GM23338 (cell line): ENCODE results near the gene GLG1. TPM values are rescaled to one million over a fixed set of nuclear protein-coding genes. Genes with fewer than 3 reads are reported as not detected.

Source experiments
- ATAC-seq: fragments of 200-7000 bp; cut with Tn5 transposase; 3 replicates; pipeline ENCODE4 v1.9.1; 2020
- DNase-seq: peaks from one replicate; pipeline ENCODE4 v3.0.0-alpha.2; 2015; ENCODE audit warnings: low spot score
- H2AFZ ChIP-seq: fragments of 200-600 bp; sonication (generic); 2 replicates; pipeline ENCODE4 v1.8.0; 2016; ENCODE audit warnings: antibody characterized with exemption, mild to moderate bottlenecking, moderate library complexity
- H3F3A ChIP-seq: fragments of 200-600 bp; sonication (generic); replicated peaks from 2 replicates; pipeline ENCODE4 v1.8.0; 2017; ENCODE audit warnings: antibody characterized with exemption, mixed run types, low read depth
- H3K27ac ChIP-seq: fragments of 200-600 bp; sonication (generic); 2 replicates; pipeline ENCODE4 v1.6.1; 2016; ENCODE audit warnings: low read depth
- H3K27me3 ChIP-seq: fragments of 200-600 bp; sonication (generic); 2 replicates; pipeline ENCODE4 v1.8.0; 2016; ENCODE audit warnings: mild to moderate bottlenecking, mixed run types, moderate library complexity; ENCODE audit not compliant: insufficient read depth
- H3K36me3 ChIP-seq: fragments of 200-600 bp; sonication (generic); 2 replicates; pipeline ENCODE4 v1.8.0; 2016; ENCODE audit warnings: mild to moderate bottlenecking; ENCODE audit not compliant: insufficient read depth
- H3K4me1 ChIP-seq: fragments of 200-600 bp; sonication (generic); 2 replicates; pipeline ENCODE4 v1.8.0; 2016; ENCODE audit warnings: mild to moderate bottlenecking, moderate library complexity; ENCODE audit not compliant: insufficient read depth
- H3K4me2 ChIP-seq: fragments of 200-600 bp; sonication (generic); 2 replicates; pipeline ENCODE4 v1.7.1; 2017; ENCODE audit warnings: mixed run types
- H3K4me3 ChIP-seq: fragments of 200-600 bp; sonication (generic); 2 replicates; pipeline ENCODE4 v1.6.1; 2016; ENCODE audit warnings: mixed run types
- H3K79me2 ChIP-seq: fragments of 200-600 bp; sonication (generic); replicated peaks from 2 replicates; pipeline ENCODE4 v1.8.0; 2017; ENCODE audit warnings: mild to moderate bottlenecking; ENCODE audit not compliant: insufficient read depth
- H3K9me2 ChIP-seq: fragments of 200-600 bp; sonication (generic); 2 replicates; pipeline ENCODE4 v1.8.0; 2017; ENCODE audit not compliant: insufficient read depth
- H4K20me1 ChIP-seq: fragments of 200-600 bp; sonication (generic); replicated peaks from 2 replicates; pipeline ENCODE4 v1.8.0; 2017; ENCODE audit warnings: mild to moderate bottlenecking; ENCODE audit not compliant: insufficient read depth
- H3K27ac Mint-ChIP-seq: 2 replicates; pipeline ENCODE4 v1.8.0; 2020; ENCODE audit warnings: inconsistent platforms, mild to moderate bottlenecking, moderate library complexity, mixed read lengths
- H3K27me3 Mint-ChIP-seq: 3 replicates; pipeline ENCODE4 v1.8.0; 2022; ENCODE audit warnings: low read depth, mild to moderate bottlenecking, moderate library complexity, mixed read lengths, inconsistent platforms; ENCODE audit not compliant: insufficient read depth, poor library complexity
- H3K36me3 Mint-ChIP-seq: 3 replicates; pipeline ENCODE4 v1.8.0; 2021; ENCODE audit warnings: low read depth, mild to moderate bottlenecking, inconsistent platforms, moderate library complexity, mixed read lengths
- H3K4me1 Mint-ChIP-seq: 3 replicates; pipeline ENCODE4 v1.8.0; 2020; ENCODE audit warnings: mild to moderate bottlenecking, inconsistent platforms, mixed read lengths
- H3K4me3 Mint-ChIP-seq: 3 replicates; pipeline ENCODE4 v1.8.0; 2021; ENCODE audit warnings: moderate library complexity, mild to moderate bottlenecking, inconsistent platforms, mixed read lengths
- H3K9me3 Mint-ChIP-seq: 3 replicates; pipeline ENCODE4 v1.8.0; 2020; ENCODE audit warnings: moderate library complexity, mild to moderate bottlenecking, inconsistent platforms, mixed read lengths
- CREB1 ChIP-seq: fragments of 250-450 bp; sonication (Bioruptor Pico); IDR thresholded peaks from 2 replicates; pipeline ENCODE4 v1.5.0; 2020; ENCODE audit warnings: low read depth, mild to moderate bottlenecking, moderate library complexity
- CTCF ChIP-seq, 2 experiments: fragments of 200-600 bp in 1 of 2; sonication (generic) in 1 of 2; conservative IDR thresholded peaks; 2 replicates each; pipeline versions ENCODE4 v1.5.1 to v1.6.1; 2016 to 2017; ENCODE audit warnings: antibody characterized with exemption in 2 of 2, low read depth in 2 of 2, mild to moderate bottlenecking in 2 of 2, moderate library complexity in 1 of 2
- EZH2 ChIP-seq: fragments of 200-600 bp; sonication (generic); IDR thresholded peaks from one replicate; pipeline ENCODE4 v1.8.0; 2017; ENCODE audit warnings: antibody characterized with exemption, mild to moderate bottlenecking, low read depth; ENCODE audit not compliant: unreplicated experiment
- EZH2phosphoT487 ChIP-seq: fragments of 200-600 bp; sonication (generic); IDR thresholded peaks from one replicate; pipeline ENCODE4 v1.8.1; 2018; ENCODE audit warnings: antibody characterized with exemption; ENCODE audit not compliant: unreplicated experiment
- JUNB ChIP-seq: IDR thresholded peaks from one replicate; pipeline ENCODE4 v1.6.1; 2016; ENCODE audit warnings: antibody characterized with exemption; ENCODE audit not compliant: unreplicated experiment
- NANOG ChIP-seq: IDR thresholded peaks from 2 replicates; pipeline ENCODE4 v1.6.1; 2016; ENCODE audit warnings: antibody characterized with exemption, borderline replicate concordance
- POLR2AphosphoS5 ChIP-seq: IDR thresholded peaks from 2 replicates; pipeline ENCODE4 v1.6.1; 2016; ENCODE audit warnings: antibody characterized with exemption, low read depth
- REST ChIP-seq: IDR thresholded peaks from one replicate; pipeline ENCODE4 v1.6.1; 2018; ENCODE audit warnings: antibody characterized with exemption; ENCODE audit not compliant: unreplicated experiment
- ZNF114 ChIP-seq: fragments of 250-450 bp; sonication (Bioruptor Pico); IDR thresholded peaks from 2 replicates; pipeline ENCODE4 v1.5.0; 2020; ENCODE audit warnings: mild to moderate bottlenecking, moderate library complexity
- ZNF331 ChIP-seq: fragments of 250-450 bp; sonication (Bioruptor Pico); IDR thresholded peaks from 2 replicates; pipeline ENCODE4 v1.5.0; 2020; ENCODE audit warnings: low read depth, mild to moderate bottlenecking, moderate library complexity
- ZNF462 ChIP-seq: fragments of 250-450 bp; sonication (Bioruptor Pico); IDR thresholded peaks from 2 replicates; pipeline ENCODE4 v1.5.0; 2020; ENCODE audit warnings: mild to moderate bottlenecking, moderate library complexity
- polyA plus RNA-seq: library from polyadenylated mRNA; unstranded; fragments of >200 nt; fragmentation: Nextera tagmentation; extraction: Ambion mirVana; gene quantifications from 2 replicates; pipeline ENCODE4 v1.2.1, GENCODE V29; 2016
- total RNA-seq: library from RNA; depleted of rRNA; stranded (reverse); fragments of >200 nt; shearing (Covaris generic); gene quantifications from 2 replicates; pipeline ENCODE4 v1.2.3, GENCODE V29; 2014

Gene GLG1
- total and polyA plus RNA-seq, 2 experiments from 2014 or later = 61.2 to 211 TPM

DNA sequence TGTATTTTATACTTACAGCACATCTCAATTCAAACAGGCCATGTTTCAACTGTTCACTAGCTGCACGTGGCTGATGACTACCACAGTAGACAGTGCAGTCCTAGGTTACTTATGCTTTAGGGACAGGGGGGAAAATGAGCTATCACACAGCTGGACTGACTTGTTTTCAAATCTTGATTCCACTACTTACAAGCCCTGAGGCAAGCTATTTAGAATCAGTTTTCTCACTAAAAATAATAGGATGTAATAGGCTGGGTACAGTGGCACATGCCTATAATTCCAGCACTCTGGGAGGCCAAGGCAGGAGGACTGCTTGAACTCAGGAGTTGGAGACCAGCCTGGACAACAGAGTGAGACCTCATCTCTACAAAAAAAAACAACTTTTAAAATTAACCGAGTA is 10.3 kb downstream of the GLG1 start:
- Histone ChIP-seq H2AFZ (no peak overlapping the region), H3F3A (no peaks in the 10 kb centered on the region), H3K27ac (no peak overlapping the region), H3K4me2 (no peak overlapping the region), H4K20me1 (peaks cover 41% of the 10 kb centered on the region), H3K4me1 (no peaks in the 10 kb centered on the region; the same call in 1 of the 2 replicates), H3K36me3 (no peaks in the 10 kb centered on the region), H3K79me2 (peaks cover 100% of the 10 kb centered on the region), H3K4me3 (no peak overlapping the region), H3K9me2 (no peaks in the 10 kb centered on the region), H3K27me3 (no peaks in the 10 kb centered on the region)
- ATAC-seq (no peak), DNase-seq (no peak)
- Mint-ChIP-seq H3K4me1 (peaks cover 4% of the 10 kb centered on the region; the same call in 2 of the 3 replicates), H3K27me3 (peaks cover 5% of the 10 kb centered on the region), H3K9me3 (no peaks in the 10 kb centered on the region), H3K4me3 (no peak overlapping the region), H3K27ac (no peak overlapping the region), H3K36me3 (peaks cover 15% of the 10 kb centered on the region)
- TF ChIP-seq EZH2phosphoT487 = no peak

- Histone ChIP-seq H3K27me3 (no peaks in the 10 kb centered on the region), H3K79me2 (peaks cover 100% of the 10 kb centered on the region), H3K4me2 (no peak overlapping the region), H3F3A (no peaks in the 10 kb centered on the region), H4K20me1 (peaks cover 42% of the 10 kb centered on the region; the same call in 1 of the 2 replicates), H3K36me3 (no peaks in the 10 kb centered on the region), H3K4me3 (no peak overlapping the region), H2AFZ (no peak overlapping the region), H3K4me1 (no peaks in the 10 kb centered on the region; the same call in 1 of the 2 replicates), H3K9me2 (no peaks in the 10 kb centered on the region), H3K27ac (peak overlapping the region; percentile 80; the same call in 1 of the 2 replicates)
- Mint-ChIP-seq H3K9me3 (no peaks in the 10 kb centered on the region), H3K4me3 (no peak overlapping the region), H3K27me3 (peaks cover 5% of the 10 kb centered on the region), H3K4me1 (peaks cover 4% of the 10 kb centered on the region; the same call in 2 of the 3 replicates), H3K36me3 (peaks cover 11% of the 10 kb centered on the region; the same call in 2 of the 3 replicates), H3K27ac (no peak overlapping the region; the same call in 1 of the 2 replicates)
- no peak for ATAC-seq
- DNase-seq = no peak
- TF ChIP-seq JUNB = no peak
- TF ChIP-seq ZNF331 (CRISPR knock-in tag) = no peak
- TF ChIP-seq ZNF462 = no peak
- no peak for TF ChIP-seq POLR2AphosphoS5
- TF ChIP-seq EZH2phosphoT487 = no peak
- TF ChIP-seq CREB1 (CRISPR knock-in tag) = no peak
- TF ChIP-seq REST = no peak
- TF ChIP-seq NANOG = no peak
- no peak for TF ChIP-seq EZH2
- no peak for TF ChIP-seq CTCF (conservative IDR thresholded peaks at IDR 0.05; ENCODE audit: low read depth in 2 of 2)
- TF ChIP-seq ZNF114 (CRISPR knock-in tag) = no peak
These were observed 14.1 kb downstream of the GLG1 start for GRCh38 chr16:74592847-74593246.
